ENCODE results near the gene ZNF155.

ZNF155 gene

GRCh38 chr19:43984687-43985000 is 656 bp downstream of the ZNF155 start:
- H3K4me3 ChIP-seq (ENCODE audit: low read depth, low read length), result peak overlapping the region; percentile 59
- TF ChIP-seq, protein P1, sequence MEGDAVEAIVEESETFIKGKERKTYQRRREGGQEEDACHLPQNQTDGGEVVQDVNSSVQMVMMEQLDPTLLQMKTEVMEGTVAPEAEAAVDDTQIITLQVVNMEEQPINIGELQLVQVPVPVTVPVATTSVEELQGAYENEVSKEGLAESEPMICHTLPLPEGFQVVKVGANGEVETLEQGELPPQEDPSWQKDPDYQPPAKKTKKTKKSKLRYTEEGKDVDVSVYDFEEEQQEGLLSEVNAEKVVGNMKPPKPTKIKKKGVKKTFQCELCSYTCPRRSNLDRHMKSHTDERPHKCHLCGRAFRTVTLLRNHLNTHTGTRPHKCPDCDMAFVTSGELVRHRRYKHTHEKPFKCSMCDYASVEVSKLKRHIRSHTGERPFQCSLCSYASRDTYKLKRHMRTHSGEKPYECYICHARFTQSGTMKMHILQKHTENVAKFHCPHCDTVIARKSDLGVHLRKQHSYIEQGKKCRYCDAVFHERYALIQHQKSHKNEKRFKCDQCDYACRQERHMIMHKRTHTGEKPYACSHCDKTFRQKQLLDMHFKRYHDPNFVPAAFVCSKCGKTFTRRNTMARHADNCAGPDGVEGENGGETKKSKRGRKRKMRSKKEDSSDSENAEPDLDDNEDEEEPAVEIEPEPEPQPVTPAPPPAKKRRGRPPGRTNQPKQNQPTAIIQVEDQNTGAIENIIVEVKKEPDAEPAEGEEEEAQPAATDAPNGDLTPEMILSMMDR (IDR thresholded peaks at IDR 0.05; ENCODE audit: borderline replicate concordance, insufficient read depth, low read depth, low read length), result no peak

DNA sequence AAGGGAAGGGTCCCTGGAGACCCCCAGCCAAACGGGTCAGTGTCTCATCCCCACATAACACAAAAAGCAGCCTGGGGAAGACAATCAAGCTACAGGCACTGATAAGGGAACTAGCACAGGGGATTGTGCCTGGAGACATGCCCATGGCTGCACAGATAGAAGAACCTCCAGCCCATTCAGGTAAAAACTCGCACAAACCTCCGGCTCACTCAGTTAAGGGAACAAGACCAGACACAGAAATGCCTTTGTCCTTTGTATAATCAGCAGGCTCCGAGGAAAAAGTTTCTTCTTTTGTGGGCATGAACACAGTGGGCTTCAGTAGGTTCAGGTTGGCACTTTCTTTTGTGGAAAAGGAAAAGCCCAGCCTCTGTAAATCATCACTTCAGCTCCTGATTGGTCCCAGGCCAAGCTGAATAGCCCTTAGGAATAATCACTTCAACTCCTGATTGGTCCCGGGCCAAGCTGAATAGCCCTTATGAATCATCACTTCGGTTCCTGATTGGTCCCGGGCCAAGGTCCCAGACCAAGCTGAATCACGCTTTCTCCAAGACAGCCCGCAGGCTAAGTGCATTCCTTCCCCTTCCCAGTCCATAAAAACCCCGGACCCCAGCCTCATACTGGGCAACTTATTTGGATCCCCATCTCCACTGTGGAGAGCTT is 13.8 kb downstream of the ZNF155 start:
- no peak overlapping the region for H3K4me3 ChIP-seq (ENCODE audit: low read depth, low read length)
- TF ChIP-seq, protein P1 (IDR thresholded peaks at IDR 0.05; ENCODE audit: borderline replicate concordance, insufficient read depth, low read depth, low read length), result no peak

- peak overlapping the region; percentile 91 for H3K4me3 ChIP-seq (ENCODE audit: low read depth, low read length)
- TF ChIP-seq, protein P1 (IDR thresholded peaks at IDR 0.05; ENCODE audit: borderline replicate concordance, insufficient read depth, low read depth, low read length), result no peak
Observed at GRCh38 chr19:44002212-44002565, 18.2 kb downstream of the ZNF155 start.

- peak within 1 kb of the TSS; percentile 91 for H3K4me3 ChIP-seq (ENCODE audit: low read depth, low read length)
- TF ChIP-seq, protein P1 (IDR thresholded peaks at IDR 0.05; ENCODE audit: borderline replicate concordance, insufficient read depth, low read depth, low read length), result no peak
Observed at GRCh38 chr19:44002566-44003460, 18.8 kb downstream of the ZNF155 start, which contains the start of gene ZNF230. ZNF230 (plus strand) TSS chr19:44002957; CDS start chr19:44007079, 4,122 bp downstream.

DNA sequence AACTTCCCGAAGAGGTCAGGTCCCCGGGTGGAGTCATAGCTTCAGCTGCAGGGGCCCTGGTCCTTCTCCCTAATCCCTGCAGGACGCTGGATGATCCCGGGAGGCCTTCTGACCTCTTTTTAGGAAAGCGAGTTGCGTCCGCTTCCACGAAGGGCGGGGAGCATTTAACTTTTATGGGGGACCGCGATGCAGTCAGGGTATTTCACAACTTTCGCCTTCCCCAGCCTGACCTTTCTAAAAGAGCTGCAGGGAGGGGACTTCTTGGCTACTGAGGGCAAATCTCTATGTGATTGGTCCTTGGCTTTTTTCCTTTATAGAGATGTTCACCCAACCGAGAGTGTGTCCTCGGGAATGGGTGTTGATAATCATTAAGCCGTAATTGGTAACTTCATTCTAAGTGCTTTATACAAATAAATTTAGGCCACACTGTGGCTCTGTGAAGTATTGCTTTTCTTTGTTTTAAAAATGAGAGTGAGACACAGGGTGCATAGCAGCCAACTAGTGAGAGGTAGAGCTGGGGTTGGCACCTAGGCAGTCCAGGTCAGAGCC is 19.5 kb downstream of the ZNF155 start:
- peak overlapping the region; percentile 91 for H3K4me3 ChIP-seq (ENCODE audit: low read depth, low read length)
- TF ChIP-seq, protein P1 (IDR thresholded peaks at IDR 0.05; ENCODE audit: borderline replicate concordance, insufficient read depth, low read depth, low read length), result no peak

GRCh38 chr19:44005973-44006372 is 22.0 kb downstream of the ZNF155 start:
- no peak overlapping the region for H3K4me3 ChIP-seq (ENCODE audit: low read depth, low read length)
- TF ChIP-seq, protein P1 (IDR thresholded peaks at IDR 0.05; ENCODE audit: borderline replicate concordance, insufficient read depth, low read depth, low read length), result no peak

All from GM12875 (cell line).